Hepatocyte (in vitro differentiated cells): ENCODE results near the gene BEAN1.

Experiments used
- CTCF ChIP-seq: fragments of 200-600 bp; sonication (generic); IDR thresholded peaks from 2 replicates; pipeline ENCODE4 v1.5.1; 2016; ENCODE audit warnings: antibody characterized with exemption, mild to moderate bottlenecking; ENCODE audit not compliant: poor library complexity
- EZH2 ChIP-seq: fragments of 200-600 bp; sonication (generic); IDR thresholded peaks from 2 replicates; pipeline ENCODE4 v1.6.1; 2016; ENCODE audit warnings: antibody characterized with exemption, mild to moderate bottlenecking, borderline replicate concordance

- TF ChIP-seq CTCF = no peak
- no peak for TF ChIP-seq EZH2
Observed at GRCh38 chr16:66507731-66508239, 80.7 kb downstream of the BEAN1 start.
